ENCODE data around the gene TMEM94.
"Not testable (repeated sequence)": the region's sequence is repeated elsewhere in the genome, so short reads cannot be mapped to it uniquely, and the experiment has no call there.

Gene TMEM94

DNA sequence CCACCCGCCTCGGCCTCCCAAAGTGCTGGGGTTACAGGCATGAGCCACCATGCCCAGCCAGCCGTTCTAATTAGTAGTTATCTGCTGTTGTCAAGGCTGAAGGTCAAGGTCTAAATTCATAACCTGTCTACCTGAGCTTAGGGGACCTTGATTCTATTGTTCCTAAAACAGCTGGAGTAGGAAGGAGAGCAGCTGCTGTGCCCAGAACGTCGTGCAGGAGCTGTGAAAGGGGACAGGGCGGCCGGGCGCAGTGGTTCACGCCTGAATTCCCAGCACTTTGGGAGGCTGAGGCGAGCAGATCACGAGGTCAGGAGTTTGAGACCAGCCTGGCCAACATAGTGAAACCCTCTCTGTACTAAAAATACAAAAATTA, 21.0 kb downstream of the TMEM94 start:
- DNase-seq: not testable (repeated sequence)

- DNase-seq: no peak
These were observed 22.1 kb downstream of the TMEM94 start for GRCh38 chr17:75478508-75478907.

- DNase-seq: no peak
These were observed 23.8 kb downstream of the TMEM94 start for GRCh38 chr17:75480281-75480680.

- DNase-seq: no peak
These were observed 25.0 kb downstream of the TMEM94 start for GRCh38 chr17:75481194-75482068.

GRCh38 chr17:75482098-75482942, 25.9 kb downstream of the TMEM94 start:
- no peak for DNase-seq

DNA sequence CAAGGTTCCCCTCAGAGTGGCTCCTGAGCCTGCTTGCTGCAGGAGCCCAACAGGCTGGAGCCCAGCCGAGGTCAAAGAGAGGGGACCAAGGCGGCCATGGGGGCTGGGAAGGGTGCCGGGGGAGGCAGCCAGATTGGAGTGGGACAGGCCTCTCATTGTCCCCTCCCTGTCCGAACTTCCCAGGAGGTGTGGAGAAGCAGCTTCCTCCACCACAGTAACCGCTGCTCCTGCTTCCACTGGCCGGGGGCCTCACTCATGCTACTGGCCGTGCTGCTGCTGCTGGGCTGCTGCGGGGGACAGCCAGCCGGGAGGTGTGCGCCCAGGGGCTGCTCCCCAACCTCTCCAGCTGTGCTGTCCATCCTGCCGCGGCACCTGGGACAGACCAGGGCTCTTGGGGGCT, 29.3 kb downstream of the TMEM94 start:
- no peak for DNase-seq

DNA sequence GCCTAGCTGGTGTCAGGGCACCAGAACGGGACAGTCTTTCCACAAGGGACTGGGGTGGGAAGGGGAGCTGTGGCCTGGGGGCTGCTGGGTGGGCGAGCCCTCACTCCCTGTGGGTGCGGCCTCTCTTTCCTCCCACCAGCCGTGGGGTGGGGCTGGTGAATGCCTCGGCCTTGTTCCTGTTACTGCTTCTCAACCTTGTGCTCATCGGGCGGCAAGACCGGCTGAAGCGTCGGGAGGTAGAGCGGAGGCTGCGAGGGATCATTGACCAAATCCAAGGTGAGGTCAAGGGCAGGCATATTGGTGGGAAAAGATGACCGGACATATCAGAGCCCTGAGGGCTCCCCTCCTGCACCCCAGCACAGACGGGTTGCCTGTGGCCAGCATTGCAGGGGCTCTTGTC, 29.7 kb downstream of the TMEM94 start:
- DNase-seq: no peak

DNA sequence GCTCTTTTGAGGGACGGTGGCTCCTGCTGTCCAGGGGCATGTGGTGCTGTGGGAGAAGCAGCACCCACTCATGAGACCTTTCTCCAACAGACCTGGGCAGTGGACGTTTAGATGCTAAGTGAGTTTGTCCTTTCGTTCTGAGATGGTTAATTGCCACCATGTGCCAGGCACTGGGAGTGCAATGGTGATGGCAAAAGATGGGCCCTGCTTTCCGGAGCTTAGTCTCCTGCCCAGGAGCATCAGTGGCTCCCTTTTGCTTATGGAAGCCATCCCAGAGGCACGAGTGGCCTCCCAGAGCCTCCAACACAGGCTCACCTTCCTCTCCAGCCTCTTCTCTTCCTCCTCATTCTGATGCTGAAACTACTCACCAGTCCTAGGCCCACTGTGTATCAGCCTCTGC, 30.5 kb downstream of the TMEM94 start:
- DNase-seq: no peak

DNA sequence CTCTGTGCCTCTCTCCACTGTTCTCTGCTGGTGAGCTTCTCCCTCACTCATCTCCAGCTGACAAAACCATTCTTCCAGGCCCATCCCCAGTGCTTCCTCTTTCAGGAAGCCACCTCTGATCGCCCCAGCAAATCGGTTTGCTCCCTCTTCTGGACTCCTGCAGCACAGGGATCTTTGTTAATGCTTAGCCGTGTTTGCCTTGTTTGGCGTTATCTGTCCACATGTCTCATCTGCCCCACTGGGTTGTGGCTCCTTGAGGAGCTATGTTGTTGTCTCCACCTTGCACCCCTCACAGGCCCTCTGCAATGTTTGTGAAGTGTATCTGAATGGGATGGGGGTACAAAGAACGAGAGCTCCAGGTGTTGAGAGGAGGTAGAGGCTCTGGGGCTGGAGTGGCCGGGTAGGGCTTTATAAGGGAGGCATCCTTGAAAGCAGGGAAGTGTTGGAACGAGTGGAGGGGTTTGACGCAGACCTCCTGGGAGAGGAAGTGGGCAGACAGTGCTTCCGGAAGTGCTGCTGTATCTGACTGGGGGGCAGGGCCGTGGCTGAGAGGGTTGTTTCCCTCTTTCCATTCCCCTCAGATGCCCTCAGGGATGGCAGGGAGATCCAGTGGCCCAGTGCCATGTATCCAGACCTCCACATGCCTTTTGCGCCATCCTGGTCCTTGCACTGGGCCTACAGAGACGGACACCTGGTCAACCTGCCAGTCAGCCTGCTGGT, 31.1 kb downstream of the TMEM94 start:
- DNase-seq: peak; percentile 76 to 77 (median 76)

DNA sequence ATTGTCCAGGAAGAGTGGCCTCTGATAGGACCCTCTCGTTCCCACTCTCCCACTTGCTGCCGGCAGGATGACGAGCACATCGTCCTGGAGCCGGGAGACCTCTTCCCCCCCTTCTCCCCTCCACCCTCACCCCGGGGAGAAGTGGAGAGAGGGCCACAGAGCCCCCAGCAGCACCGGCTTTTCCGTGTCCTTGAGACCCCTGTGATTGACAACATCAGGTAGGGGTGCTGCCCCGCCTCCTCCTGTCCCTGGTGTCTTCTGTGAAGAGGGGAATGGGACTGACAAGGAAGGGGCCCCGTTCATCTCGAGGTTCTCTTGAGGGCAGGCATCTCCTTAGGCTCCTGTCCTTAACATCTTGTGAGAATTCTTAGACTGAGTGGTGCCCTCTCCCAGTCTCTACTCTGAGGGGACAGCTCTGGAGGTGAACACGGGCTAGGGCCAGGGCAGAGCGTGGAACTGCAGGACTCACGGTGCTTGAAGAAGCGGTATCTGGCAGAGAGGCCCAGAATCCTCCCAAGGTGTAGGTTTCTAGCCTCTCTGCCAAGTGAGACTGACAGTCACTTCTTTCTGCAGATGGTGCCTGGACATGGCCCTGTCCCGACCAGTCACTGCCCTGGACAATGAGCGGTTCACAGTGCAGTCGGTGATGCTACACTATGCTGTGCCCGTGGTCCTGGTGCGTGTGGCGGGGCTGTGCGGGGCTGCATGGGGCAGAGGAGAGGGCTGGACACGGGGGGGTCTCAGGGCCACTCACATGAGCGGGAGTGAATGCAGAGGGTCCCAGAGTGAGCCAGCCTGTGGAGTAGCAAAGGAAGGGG, 32.5 kb downstream of the TMEM94 start:
- DNase-seq: no peak

DNA sequence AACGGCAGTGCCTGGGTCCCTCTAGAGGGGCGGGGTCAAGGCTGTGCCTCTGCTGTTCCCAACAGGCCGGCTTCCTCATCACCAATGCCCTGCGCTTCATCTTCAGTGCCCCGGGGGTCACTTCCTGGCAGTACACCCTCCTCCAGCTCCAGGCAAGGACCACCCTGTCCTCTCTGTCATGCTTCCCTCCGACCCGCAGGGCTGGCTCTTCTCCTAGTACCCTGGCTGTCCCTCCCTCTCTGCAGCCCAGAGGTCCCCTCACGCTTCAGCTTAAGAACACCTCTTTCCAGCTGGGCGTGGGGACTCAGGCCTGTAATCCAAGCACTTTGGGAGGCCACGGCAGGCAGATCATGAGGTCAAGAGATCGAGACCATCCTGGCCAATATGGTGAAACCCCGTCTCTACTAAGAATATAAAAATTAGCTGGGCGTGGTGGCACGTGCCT, 33.1 kb downstream of the TMEM94 start:
- DNase-seq: no peak

- no peak for DNase-seq
These were observed 33.8 kb downstream of the TMEM94 start for GRCh38 chr17:75490173-75490743.

GRCh38 chr17:75490953-75491649, 34.7 kb downstream of the TMEM94 start:
- DNase-seq: no peak

DNA sequence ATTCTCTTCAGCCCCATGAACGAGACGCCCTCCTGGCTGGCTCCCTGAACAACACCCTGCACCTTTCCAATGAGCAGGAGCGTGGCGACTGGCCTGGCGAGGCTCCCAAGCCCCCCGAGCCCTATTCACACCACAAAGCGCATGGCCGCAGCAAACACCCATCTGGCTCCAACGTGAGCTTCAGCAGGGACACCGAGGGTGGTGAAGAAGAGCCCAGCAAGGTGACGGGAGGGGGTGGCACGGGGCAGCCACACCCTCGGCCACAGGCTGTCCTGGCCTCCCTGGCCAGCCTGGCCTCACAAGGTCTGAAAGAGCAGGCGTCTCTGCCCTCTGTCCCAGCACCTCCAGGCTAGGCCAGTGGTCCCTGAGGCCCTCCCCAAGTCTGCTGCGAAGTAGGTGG, 35.2 kb downstream of the TMEM94 start:
- no peak for DNase-seq

- no peak for DNase-seq
These were observed 36.2 kb downstream of the TMEM94 start for GRCh38 chr17:75492555-75493168.

DNA sequence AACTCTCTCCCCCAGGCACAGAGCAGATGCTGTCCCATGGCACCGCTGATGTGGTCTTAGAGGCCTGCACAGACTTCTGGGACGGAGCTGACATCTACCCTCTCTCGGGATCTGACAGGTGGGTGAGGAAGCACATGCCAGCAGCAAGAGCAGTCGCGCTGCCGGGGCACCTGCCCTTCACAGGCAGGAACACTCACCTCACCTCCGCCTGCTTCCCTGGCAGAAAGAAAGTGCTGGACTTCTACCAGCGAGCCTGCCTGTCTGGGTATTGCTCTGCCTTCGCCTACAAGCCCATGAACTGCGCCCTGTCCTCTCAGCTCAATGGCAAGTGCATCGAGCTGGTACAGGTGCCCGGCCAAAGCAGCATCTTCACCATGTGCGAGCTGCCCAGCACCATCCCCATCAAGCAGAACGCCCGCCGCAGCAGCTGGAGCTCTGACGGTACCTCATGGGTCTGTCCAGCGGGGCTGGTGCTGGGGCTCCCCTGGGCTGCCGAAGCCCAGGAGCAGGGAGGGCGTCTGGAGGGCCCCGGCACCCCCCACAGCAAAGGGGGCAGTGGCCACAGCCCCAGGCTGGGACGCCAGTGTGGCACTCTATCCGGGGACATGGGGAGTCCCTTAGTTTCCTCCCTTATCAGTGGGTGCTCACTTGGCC, 37.2 kb downstream of the TMEM94 start:
- DNase-seq: no peak

DNA sequence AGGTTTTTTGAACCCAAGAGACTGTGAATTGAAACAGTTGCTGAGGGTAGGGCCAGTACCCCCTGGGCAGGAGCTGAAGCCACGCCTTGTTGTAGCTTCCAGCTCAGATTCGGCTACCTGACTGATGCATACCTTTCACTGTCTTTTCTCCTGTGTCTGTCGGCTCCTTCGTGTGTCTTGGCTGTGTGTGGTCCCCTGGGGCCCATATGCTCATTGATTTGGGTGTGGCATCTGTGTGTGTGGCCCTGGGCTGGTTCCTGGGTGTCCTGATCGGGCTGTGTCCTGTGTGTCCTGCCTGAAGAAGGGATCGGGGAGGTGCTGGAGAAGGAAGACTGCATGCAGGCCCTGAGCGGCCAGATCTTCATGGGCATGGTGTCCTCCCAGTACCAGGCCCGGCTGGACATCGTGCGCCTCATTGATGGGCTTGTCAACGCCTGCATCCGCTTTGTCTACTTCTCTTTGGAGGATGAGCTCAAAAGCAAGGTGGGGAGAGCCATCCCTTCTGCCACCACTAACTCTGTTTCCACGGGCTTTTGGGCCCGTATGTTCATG, 38.0 kb downstream of the TMEM94 start:
- no peak for DNase-seq

GRCh38 chr17:75496005-75496404, 39.6 kb downstream of the TMEM94 start:
- DNase-seq: no peak

GRCh38 chr17:75498039-75498725, 41.7 kb downstream of the TMEM94 start:
- no peak for DNase-seq

All from suppressor macrophage treated with lipopolysaccharide for 1 hour (primary cell).